ENCODE measurements around the gene HSPB2.

DNA sequence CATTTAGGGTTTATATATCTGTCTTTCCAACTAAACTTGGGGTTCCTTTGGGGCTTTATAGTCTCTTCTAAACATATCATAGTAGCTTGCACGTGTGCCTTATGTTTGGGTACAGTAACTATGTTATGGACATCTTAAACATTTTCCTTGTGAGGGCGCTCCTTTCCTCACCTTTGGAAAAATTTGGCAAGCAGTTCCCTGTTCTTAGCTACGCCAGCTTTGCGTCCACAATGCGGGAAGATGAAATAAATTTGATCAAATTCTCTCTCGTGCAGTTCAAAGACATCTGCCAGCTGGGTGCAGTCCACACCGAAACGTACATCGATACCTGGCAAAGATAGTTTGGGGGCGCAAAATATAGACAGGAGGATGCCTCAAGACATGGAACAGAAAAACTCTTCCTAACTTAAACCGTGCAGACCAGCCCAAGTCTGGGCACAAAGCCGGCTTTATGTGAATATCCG, 34.1 kb upstream of the HSPB2 start:
- TF ChIP-seq YY1 (IDR thresholded peaks at IDR 0.05; ENCODE audit: insufficient read depth, insufficient read length) (no peak), ZNF274 (IDR thresholded peaks at IDR 0.05; ENCODE audit: low read depth, low read length) (no peak)
